Measurements from ENCODE around the gene MED1. TPM values are rescaled to one million over a fixed set of nuclear protein-coding genes. Genes with fewer than 3 reads are reported as not detected.
A peak's percentile ranks its signal among the peaks of the same experiment; 100 is the strongest.

Gene MED1
- polyA plus RNA-seq, 1 donor: 27.8 TPM

DNA sequence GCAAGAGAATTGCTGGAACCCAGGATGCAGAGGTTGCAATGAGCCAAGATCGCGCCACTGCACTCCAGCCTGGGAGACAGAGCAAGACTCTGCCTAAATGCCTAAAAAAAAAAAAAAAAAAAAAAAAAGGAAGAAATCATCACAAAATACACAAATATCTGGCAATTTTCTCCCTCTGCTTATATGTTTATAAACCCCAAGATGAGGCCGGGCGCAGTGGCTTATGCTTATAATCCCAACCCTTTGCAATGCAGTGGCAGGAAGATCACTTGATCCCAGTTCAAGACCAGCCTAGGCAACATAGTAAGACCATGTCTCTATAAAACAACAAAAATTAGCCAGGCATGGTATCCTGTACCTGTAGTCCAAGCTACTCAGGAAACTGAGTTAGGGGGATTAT lies 21.5 kb downstream of the MED1 start:
- WGBS (ENCODE audit: insufficient coverage, low lambda C conversion rate): no CpG with 5 or more reads among the region's 4 CpGs

DNA sequence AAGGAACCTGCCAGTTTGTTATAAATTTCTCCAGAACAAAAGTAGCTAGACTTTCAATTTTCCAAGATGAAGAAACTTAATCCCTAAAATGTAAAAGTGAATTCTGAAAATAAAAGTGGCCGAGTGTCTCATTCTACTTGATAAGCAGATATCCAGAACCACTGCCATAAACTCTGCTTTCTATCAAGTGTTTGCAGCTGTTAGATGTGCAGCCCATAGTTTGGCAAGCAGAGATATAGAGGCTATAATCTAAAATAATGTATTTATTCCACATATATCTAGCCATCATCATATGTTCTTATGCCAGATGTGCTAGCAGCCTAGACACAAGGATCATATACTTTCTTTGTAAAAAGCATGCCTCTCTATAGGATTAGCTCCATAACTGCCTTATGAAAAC lies 34.9 kb downstream of the MED1 start:
- no peak for DNase-seq
- no peaks in the 10 kb centered on the region for H3K27me3 ChIP-seq (ENCODE audit: control insufficient read depth, insufficient read depth, low read length)
- H3K4me1 ChIP-seq (ENCODE audit: control insufficient read depth, insufficient read depth, low read length): no peaks in the 10 kb centered on the region
- H3K27ac ChIP-seq (ENCODE audit: low read length): no peak overlapping the region
- 86% methylated on average over 1 of the region's 1 CpG for WGBS (ENCODE audit: insufficient coverage, low lambda C conversion rate)
- H3K36me3 ChIP-seq (ENCODE audit: control insufficient read depth, insufficient read depth, low read length): peaks cover 69% of the 10 kb centered on the region
- H3K4me3 ChIP-seq (ENCODE audit: low read length): no peak overlapping the region
- no peaks in the 10 kb centered on the region for H3K9me3 ChIP-seq (ENCODE audit: control insufficient read depth, low read depth, low read length)

More for the DNA sequence above, 21.5 kb downstream of the MED1 start:
- Histone ChIP-seq H3K9me3 (ENCODE audit: control insufficient read depth, low read depth, low read length) (no peaks in the 10 kb centered on the region), H3K4me1 (ENCODE audit: control insufficient read depth, insufficient read depth, low read length) (no peaks in the 10 kb centered on the region), H3K4me3 (ENCODE audit: low read length) (no peak overlapping the region), H3K27me3 (ENCODE audit: control insufficient read depth, insufficient read depth, low read length) (no peaks in the 10 kb centered on the region), H3K27ac (ENCODE audit: low read length) (no peak overlapping the region), H3K36me3 (ENCODE audit: control insufficient read depth, insufficient read depth, low read length) (peaks cover 78% of the 10 kb centered on the region)
- no peak for DNase-seq

DNA sequence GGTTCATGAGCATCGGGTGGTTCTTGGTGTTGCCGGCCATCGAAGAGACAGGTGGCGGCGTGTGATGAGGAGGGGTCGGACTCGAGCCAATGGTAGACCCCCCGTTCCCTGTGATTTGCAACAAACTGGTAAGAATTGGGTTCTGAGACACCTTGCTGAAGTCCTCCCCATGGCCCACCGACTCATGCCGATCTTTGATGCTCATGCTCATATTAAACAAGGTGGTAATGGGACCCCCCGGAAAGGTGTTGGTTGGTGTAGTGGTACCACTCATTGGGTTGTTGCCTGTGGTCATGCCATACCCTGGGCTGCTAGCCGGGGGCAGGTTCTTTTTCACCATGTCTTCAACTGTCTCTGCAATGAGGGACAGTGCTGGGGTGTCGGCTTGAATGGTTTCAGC lies 40.8 kb downstream of the MED1 start:
- H3K36me3 ChIP-seq (ENCODE audit: control insufficient read depth, insufficient read depth, low read length): peaks cover 69% of the 10 kb centered on the region

DNA sequence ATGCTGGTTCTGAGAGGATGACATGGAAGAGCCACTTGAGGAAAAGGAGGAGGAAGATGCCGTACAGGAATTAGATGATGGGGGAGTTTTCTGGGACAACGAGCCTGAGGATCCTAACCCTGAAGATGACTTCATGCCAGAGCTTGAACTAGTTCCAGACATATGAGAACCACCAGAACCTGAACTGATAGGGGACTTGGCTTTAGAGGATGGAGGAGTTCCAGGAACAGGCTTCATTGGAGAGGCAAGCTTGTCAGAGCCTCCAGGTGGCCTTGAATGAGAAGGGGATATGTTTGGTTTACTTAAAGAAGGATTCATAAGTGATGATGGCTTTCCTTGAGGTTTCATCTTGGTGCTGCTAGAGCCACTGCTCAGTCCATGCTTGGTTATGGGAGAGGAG lies 42.7 kb downstream of the MED1 start:
- Histone ChIP-seq H3K27me3 (ENCODE audit: control insufficient read depth, insufficient read depth, low read length) (no peaks in the 10 kb centered on the region), H3K4me1 (ENCODE audit: control insufficient read depth, insufficient read depth, low read length) (peaks cover 16% of the 10 kb centered on the region), H3K27ac (ENCODE audit: low read length) (no peak overlapping the region), H3K36me3 (ENCODE audit: control insufficient read depth, insufficient read depth, low read length) (peaks cover 56% of the 10 kb centered on the region), H3K4me3 (ENCODE audit: low read length) (no peak overlapping the region), H3K9me3 (ENCODE audit: control insufficient read depth, low read depth, low read length) (no peaks in the 10 kb centered on the region)
- WGBS (ENCODE audit: insufficient coverage, low lambda C conversion rate): no CpG with 5 or more reads among the region's 2 CpGs
- no peak for DNase-seq

More for the DNA sequence above, 40.8 kb downstream of the MED1 start:
- WGBS (ENCODE audit: insufficient coverage, low lambda C conversion rate): no CpG with 5 or more reads among the region's 13 CpGs
- DNase-seq: no peak
- H3K27ac ChIP-seq (ENCODE audit: low read length): no peak overlapping the region
- no peak overlapping the region for H3K4me3 ChIP-seq (ENCODE audit: low read length)
- H3K9me3 ChIP-seq (ENCODE audit: control insufficient read depth, low read depth, low read length): no peaks in the 10 kb centered on the region
- H3K27me3 ChIP-seq (ENCODE audit: control insufficient read depth, insufficient read depth, low read length): no peaks in the 10 kb centered on the region
- H3K4me1 ChIP-seq (ENCODE audit: control insufficient read depth, insufficient read depth, low read length): peaks cover 11% of the 10 kb centered on the region

DNA sequence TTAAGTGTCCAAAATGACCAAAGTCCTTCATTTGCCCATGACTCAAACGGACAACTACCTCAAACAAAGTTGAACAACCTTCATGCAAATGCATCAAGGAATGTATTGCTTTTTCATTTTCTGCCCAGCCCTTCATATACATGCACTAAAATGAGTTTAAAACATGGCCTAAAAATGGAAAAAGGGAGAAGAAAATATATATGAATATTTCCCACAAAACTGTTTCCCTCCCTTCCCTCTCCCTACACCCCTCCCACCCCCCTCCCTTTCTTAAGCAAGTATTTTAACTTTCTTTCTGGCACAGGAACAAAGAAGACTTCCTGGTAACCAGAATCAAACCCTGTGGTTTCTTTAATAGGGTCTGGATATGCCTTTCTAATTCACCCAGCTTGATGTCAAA lies 44.1 kb downstream of the MED1 start:
- DNase-seq: peak in 1 of 2 donors; percentile 13
- Histone ChIP-seq H3K36me3 (ENCODE audit: control insufficient read depth, insufficient read depth, low read length) (peaks cover 51% of the 10 kb centered on the region), H3K27me3 (ENCODE audit: control insufficient read depth, insufficient read depth, low read length) (no peaks in the 10 kb centered on the region), H3K4me3 (ENCODE audit: low read length) (no peak overlapping the region), H3K4me1 (ENCODE audit: control insufficient read depth, insufficient read depth, low read length) (peaks cover 21% of the 10 kb centered on the region), H3K9me3 (ENCODE audit: control insufficient read depth, low read depth, low read length) (no peaks in the 10 kb centered on the region), H3K27ac (ENCODE audit: low read length) (no peak overlapping the region)
- WGBS (ENCODE audit: insufficient coverage, low lambda C conversion rate): no CpG with 5 or more reads among the region's 1 CpG

DNA sequence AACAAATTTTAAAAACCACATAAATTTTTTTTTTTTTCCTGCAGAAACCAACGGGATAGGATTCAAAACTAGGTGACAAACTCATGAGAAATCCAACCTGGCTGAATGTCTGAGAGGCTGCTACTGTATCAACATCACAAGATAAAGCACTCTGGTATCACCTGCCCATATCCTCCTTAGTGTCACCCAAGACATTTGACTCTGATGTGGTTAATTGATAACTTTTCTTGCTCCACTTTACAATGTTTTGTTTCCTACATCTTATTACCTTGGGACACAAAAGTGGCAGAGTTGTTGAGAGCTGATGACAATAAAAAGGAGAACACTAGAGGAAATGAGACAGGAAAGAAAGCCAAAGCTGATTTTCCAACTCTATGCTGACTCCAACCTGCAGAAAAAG lies 45.6 kb downstream of the MED1 start:
- no peak overlapping the region for H3K4me3 ChIP-seq (ENCODE audit: low read length)
- H3K27ac ChIP-seq (ENCODE audit: low read length): peak overlapping the region; percentile 76
- peak; percentile 61 to 74 for DNase-seq
- no peaks in the 10 kb centered on the region for H3K27me3 ChIP-seq (ENCODE audit: control insufficient read depth, insufficient read depth, low read length)
- H3K4me1 ChIP-seq (ENCODE audit: control insufficient read depth, insufficient read depth, low read length): peaks cover 21% of the 10 kb centered on the region
- WGBS (ENCODE audit: insufficient coverage, low lambda C conversion rate): 0% methylated on average over 1 of the region's 1 CpG
- H3K36me3 ChIP-seq (ENCODE audit: control insufficient read depth, insufficient read depth, low read length): peaks cover 40% of the 10 kb centered on the region
- H3K9me3 ChIP-seq (ENCODE audit: control insufficient read depth, low read depth, low read length): no peaks in the 10 kb centered on the region

DNA sequence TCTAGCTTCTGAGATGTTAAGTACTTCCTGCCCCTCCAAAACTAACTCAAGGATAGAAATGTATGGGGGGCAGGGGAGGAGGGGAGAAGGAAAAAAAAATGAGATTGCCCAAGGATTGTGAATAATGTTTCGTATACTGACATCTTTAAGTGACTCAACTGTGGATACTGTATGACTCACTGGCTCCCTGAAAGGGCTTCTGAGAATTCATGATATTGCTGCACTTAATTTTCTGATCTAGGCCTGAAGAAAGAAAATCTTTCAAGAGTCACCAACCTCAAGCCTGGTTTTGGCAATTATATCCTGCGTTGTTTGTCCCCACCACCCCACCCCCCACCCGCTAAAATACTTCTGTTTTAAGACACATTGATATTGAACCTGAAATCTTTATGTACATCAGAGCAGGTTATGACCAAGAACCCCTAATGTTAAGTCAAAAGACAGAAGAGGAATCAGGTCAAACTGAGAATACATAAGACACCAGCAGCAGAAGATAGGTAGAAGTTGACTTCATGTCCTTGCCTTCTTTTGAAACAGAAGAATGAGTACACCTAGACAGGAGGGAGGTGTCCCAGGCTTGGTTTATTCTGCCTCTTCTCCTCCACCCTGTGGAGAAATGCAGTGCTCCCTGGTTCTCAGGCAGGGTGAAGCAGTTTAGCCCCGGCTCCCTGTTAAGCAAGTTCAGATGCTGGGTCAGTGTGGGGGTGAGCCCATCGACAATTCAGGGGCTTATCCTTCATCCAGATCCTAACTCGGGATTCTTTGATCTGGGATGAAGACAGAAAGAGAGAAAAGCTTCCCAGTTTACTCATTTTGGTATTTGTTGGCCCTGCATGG lies 46.3 kb downstream of the MED1 start:
- Histone ChIP-seq H3K27ac (ENCODE audit: low read length) (peak overlapping the region; percentile 76), H3K9me3 (ENCODE audit: control insufficient read depth, low read depth, low read length) (no peaks in the 10 kb centered on the region), H3K27me3 (ENCODE audit: control insufficient read depth, insufficient read depth, low read length) (no peaks in the 10 kb centered on the region), H3K4me1 (ENCODE audit: control insufficient read depth, insufficient read depth, low read length) (peaks cover 25% of the 10 kb centered on the region), H3K36me3 (ENCODE audit: control insufficient read depth, insufficient read depth, low read length) (peaks cover 33% of the 10 kb centered on the region), H3K4me3 (ENCODE audit: low read length) (no peak overlapping the region)
- no CpG with 5 or more reads among the region's 6 CpGs for WGBS (ENCODE audit: insufficient coverage, low lambda C conversion rate)
- no peak for DNase-seq

DNA sequence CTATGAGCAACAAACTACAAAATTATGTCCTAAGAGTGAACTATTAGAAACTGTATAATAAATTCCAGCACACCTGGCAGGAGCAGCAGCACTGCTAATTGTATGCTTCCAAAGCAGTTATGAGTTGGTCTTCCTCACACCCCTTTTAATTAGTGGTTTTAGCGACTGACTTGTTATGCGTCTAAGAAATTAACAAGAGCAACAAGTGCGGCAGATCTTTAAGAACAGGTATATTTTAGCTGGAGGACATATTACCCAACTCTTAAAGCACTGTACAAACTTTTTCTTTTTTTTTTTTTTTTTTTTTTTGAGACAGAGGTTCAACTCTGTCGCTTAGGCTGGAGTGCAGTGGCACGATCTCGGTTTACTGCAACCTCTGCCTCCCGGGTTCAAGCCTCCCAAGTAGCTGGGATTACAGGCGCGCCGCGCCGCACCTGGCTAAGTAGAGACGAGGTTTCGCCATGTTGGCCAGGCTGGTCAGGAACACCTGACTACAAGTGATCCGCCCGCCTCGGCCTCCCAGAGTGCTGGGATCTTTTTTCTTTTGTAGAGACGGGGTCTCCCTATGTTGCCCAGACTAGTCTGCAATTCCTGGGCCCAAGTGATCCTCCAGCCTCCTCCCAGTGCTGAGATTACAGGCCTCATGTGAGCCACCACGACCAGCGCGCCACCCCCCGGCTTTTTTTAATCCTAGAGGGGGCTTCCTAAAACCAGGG lies 48.0 kb downstream of the MED1 start:
- no peak overlapping the region for H3K4me3 ChIP-seq (ENCODE audit: low read length)
- H3K27me3 ChIP-seq (ENCODE audit: control insufficient read depth, insufficient read depth, low read length): no peaks in the 10 kb centered on the region
- no peaks in the 10 kb centered on the region for H3K9me3 ChIP-seq (ENCODE audit: control insufficient read depth, low read depth, low read length)
- 100% methylated on average over 2 of the region's 22 CpGs for WGBS (ENCODE audit: insufficient coverage, low lambda C conversion rate)
- peaks cover 26% of the 10 kb centered on the region for H3K4me1 ChIP-seq (ENCODE audit: control insufficient read depth, insufficient read depth, low read length)
- DNase-seq: no peak
- H3K27ac ChIP-seq (ENCODE audit: low read length): no peak overlapping the region
- H3K36me3 ChIP-seq (ENCODE audit: control insufficient read depth, insufficient read depth, low read length): peaks cover 16% of the 10 kb centered on the region

DNA sequence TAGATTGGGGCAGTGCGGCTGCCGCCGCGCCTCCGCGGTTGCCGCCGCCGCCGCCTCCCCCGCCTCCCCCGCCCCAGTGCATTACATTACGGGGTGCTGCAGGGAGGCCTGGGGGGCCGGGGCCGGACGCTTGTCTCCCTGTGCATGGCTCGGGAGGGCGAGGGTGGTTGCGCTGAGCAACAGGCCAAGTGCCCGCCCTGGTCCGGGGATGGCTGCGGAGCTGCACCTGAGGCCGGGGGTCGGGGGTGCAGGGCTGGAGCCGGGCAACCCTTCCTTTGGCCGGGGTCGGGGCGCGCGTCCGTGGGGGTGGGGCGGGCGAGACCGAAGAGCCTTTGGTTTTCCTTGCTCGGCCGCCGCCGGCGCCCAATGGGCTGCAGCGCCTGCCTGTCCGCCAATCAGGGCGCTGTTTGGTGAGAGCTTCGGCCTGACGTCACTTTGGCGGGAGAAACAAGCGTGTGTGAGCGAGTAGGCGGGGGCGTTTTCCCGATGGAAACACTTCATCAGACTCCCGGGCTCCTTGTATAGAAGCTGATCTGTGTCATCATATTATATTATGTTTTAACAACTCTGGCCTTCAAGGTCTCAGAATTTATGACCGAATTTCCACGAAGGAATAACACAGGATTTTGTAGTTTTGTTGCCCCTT lies 48.7 kb downstream of the MED1 start:
- Histone ChIP-seq H3K27ac (ENCODE audit: low read length) (peak overlapping the region; percentile 92), H3K36me3 (ENCODE audit: control insufficient read depth, insufficient read depth, low read length) (peaks cover 9% of the 10 kb centered on the region), H3K9me3 (ENCODE audit: control insufficient read depth, low read depth, low read length) (no peaks in the 10 kb centered on the region), H3K27me3 (ENCODE audit: control insufficient read depth, insufficient read depth, low read length) (no peaks in the 10 kb centered on the region), H3K4me1 (ENCODE audit: control insufficient read depth, insufficient read depth, low read length) (peaks cover 26% of the 10 kb centered on the region), H3K4me3 (ENCODE audit: low read length) (peak overlapping the region; percentile 97)
- DNase-seq: peak; percentile 92 to 93
- no CpG with 5 or more reads among the region's 53 CpGs for WGBS (ENCODE audit: insufficient coverage, low lambda C conversion rate)

DNA sequence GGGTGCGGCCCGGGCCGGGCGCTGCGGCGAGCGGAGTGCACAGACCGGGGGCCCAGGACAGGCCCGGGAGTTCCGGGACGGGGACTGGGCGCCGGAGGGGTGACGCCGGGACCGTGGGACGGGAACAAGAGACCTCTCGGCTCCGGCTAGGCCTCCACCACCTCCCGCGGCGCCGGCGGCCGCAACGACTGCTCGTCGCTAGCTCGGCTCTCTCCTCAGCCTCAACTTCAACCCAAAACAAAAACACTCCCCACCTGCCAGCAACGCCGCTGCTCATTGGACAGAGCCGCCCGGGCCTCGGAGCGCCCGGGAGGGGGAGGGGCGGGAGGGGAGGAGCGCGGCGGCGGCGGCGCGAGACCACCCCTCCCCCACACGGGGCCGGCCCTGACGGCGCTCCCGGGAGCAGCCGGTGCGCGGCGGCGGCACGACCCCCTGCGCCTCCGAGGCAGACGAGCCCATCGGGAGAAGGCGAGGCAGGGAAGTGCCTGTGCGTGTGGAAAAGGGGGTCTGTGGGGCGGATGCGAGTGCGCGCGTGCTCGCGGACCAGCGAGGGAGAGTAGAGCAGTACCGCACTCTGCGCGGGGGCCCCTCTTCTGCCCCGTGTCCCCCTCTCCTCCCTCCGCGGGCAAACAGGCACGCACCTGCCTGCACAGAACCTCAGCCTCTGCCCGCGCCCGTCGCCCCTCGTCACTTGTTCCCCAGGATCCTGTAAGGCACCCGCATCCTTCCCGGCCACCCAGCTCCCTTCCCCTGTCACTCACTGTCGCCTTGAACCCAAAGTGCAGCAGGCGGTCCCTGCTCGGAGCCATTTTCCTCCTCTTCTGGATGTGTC lies 49.4 kb downstream of the MED1 start, which contains the start of gene FBXL20:
FBXL20 (minus strand) TSS at position 215 of the 832 bp plus-strand sequence. CDS start 224 bp downstream, outside the sequence.
- no peaks in the 10 kb centered on the region for H3K27me3 ChIP-seq (ENCODE audit: control insufficient read depth, insufficient read depth, low read length)
- no CpG with 5 or more reads among the region's 86 CpGs for WGBS (ENCODE audit: insufficient coverage, low lambda C conversion rate)

More for the DNA sequence above, 49.4 kb downstream of the MED1 start, which contains the start of gene FBXL20:
- DNase-seq: peak; percentile 88 to 93
- Histone ChIP-seq H3K4me3 (ENCODE audit: low read length) (peak within 1 kb of the TSS; percentile 97), H3K9me3 (ENCODE audit: control insufficient read depth, low read depth, low read length) (no peaks in the 10 kb centered on the region), H3K36me3 (ENCODE audit: control insufficient read depth, insufficient read depth, low read length) (peaks cover 3% of the 10 kb centered on the region), H3K27ac (ENCODE audit: low read length) (peak within 1 kb of the TSS; percentile 92), H3K4me1 (ENCODE audit: control insufficient read depth, insufficient read depth, low read length) (peaks cover 27% of the 10 kb centered on the region)

All from large intestine (tissue), 3 donors.